GM21360 (cell line): Measurements from ENCODE around the gene SLC17A5.
"Not testable (repeated sequence)": the region's sequence is repeated elsewhere in the genome, so short reads cannot be mapped to it uniquely, and the experiment has no call there.

ENCODE experiments used
- ATAC-seq: cut with Tn5 transposase; IDR thresholded peaks from one replicate; pipeline ENCODE4 v1.9.1; 2021; ENCODE audit warnings: mild to moderate bottlenecking, moderate library complexity; ENCODE audit not compliant: unreplicated experiment

Gene SLC17A5

GRCh38 chr6:73653571-73654424 is at the start of gene SLC17A5:
TSS of gene SLC17A5 (minus strand) at chr6:73653992. CDS start at chr6:73653886, 106 bp downstream.
- peak; percentile 85 for ATAC-seq

GRCh38 chr6:73703466-73703865 is 49.7 kb upstream of the SLC17A5 start:
- ATAC-seq: no peak

- ATAC-seq: no peak
Measured at GRCh38 chr6:73702444-73702843, 48.7 kb upstream of the SLC17A5 start.

- ATAC-seq: no peak
Measured at GRCh38 chr6:73699676-73700459, 46.1 kb upstream of the SLC17A5 start.

- no peak for ATAC-seq
Measured at GRCh38 chr6:73696966-73697655, 43.3 kb upstream of the SLC17A5 start.

GRCh38 chr6:73695619-73696421 is 42.0 kb upstream of the SLC17A5 start, which contains the start of gene CD109:
TSS of gene CD109 (plus strand) at chr6:73696203. CDS start at chr6:73696216, 13 bp downstream.
- peak; percentile 60 for ATAC-seq

GRCh38 chr6:73694711-73695411 is 41.1 kb upstream of the SLC17A5 start:
- ATAC-seq: no peak

GRCh38 chr6:73691512-73691911 is 37.7 kb upstream of the SLC17A5 start:
- no peak for ATAC-seq

GRCh38 chr6:73690056-73690455 is 36.3 kb upstream of the SLC17A5 start:
- no peak for ATAC-seq

- no peak for ATAC-seq
Measured at GRCh38 chr6:73688351-73688750, 34.6 kb upstream of the SLC17A5 start.

- not testable (repeated sequence) for ATAC-seq
Measured at GRCh38 chr6:73683574-73683973, 29.8 kb upstream of the SLC17A5 start.

- no peak for ATAC-seq
Measured at GRCh38 chr6:73680289-73680918, 26.6 kb upstream of the SLC17A5 start.

GRCh38 chr6:73679846-73680245 is 26.1 kb upstream of the SLC17A5 start:
- not testable (repeated sequence) for ATAC-seq

GRCh38 chr6:73679009-73679408 is 25.2 kb upstream of the SLC17A5 start:
- no peak for ATAC-seq

GRCh38 chr6:73675466-73676098 is 21.8 kb upstream of the SLC17A5 start:
- ATAC-seq: peak; percentile 92

GRCh38 chr6:73671911-73672685 is 18.3 kb upstream of the SLC17A5 start:
- no peak for ATAC-seq

- ATAC-seq: no peak
Measured at GRCh38 chr6:73669005-73669404, 15.2 kb upstream of the SLC17A5 start.

GRCh38 chr6:73667798-73668197 is 14.0 kb upstream of the SLC17A5 start:
- no peak for ATAC-seq
